SK-N-SH treated with all-trans-retinoic acid at 6 μM for 48 hours (cell line): ENCODE data around the gene CPNE4.

ENCODE experiments used
- ARNTL ChIP-seq: fragments of 450-650 bp; formaldehyde crosslinking; IDR thresholded peaks from 2 replicates; pipeline ENCODE4 v1.5.0; 2020; ENCODE audit warnings: low read depth, mild to moderate bottlenecking, moderate library complexity, borderline replicate concordance
- CREB5 ChIP-seq: fragments of 250-450 bp; sonication (Bioruptor Pico); IDR thresholded peaks from 2 replicates; pipeline ENCODE4 v1.5.1; 2020; ENCODE audit warnings: low read depth, mild to moderate bottlenecking, moderate library complexity
- CSDC2 ChIP-seq: fragments of 250-450 bp; sonication (Bioruptor Pico); IDR thresholded peaks from 2 replicates; pipeline ENCODE4 v1.5.0; 2020; ENCODE audit warnings: mild to moderate bottlenecking, moderate library complexity
- CSRNP3 ChIP-seq: fragments of 250-450 bp; sonication (Bioruptor Pico); IDR thresholded peaks from 2 replicates; pipeline ENCODE4 v1.5.1; 2021; ENCODE audit warnings: mild to moderate bottlenecking, moderate library complexity
- ESRRG ChIP-seq: fragments of 250-450 bp; sonication (Bioruptor Pico); IDR thresholded peaks from 2 replicates; pipeline ENCODE4 v1.6.1; 2021; ENCODE audit warnings: mild to moderate bottlenecking
- GLIS3 ChIP-seq: fragments of 250-450 bp; sonication (Bioruptor Pico); IDR thresholded peaks from 2 replicates; pipeline ENCODE4 v1.5.0; 2020; ENCODE audit warnings: mild to moderate bottlenecking, moderate library complexity
- ISL1 ChIP-seq: fragments of 250-450 bp; sonication (Bioruptor Pico); IDR thresholded peaks from 2 replicates; pipeline ENCODE4 v2.1.2; 2022; ENCODE audit warnings: mild to moderate bottlenecking, moderate library complexity
- PATZ1 ChIP-seq: fragments of 250-450 bp; sonication (Bioruptor Pico); IDR thresholded peaks from 2 replicates; pipeline ENCODE4 v1.8.0; 2020; ENCODE audit warnings: mild to moderate bottlenecking, moderate library complexity, borderline replicate concordance
- POU6F1 ChIP-seq: fragments of 250-450 bp; sonication (Bioruptor Pico); IDR thresholded peaks from 2 replicates; pipeline ENCODE4 v1.8.0; 2021; ENCODE audit warnings: low read depth, mild to moderate bottlenecking, moderate library complexity, borderline replicate concordance
- SNAI2 ChIP-seq: fragments of 250-450 bp; sonication (Bioruptor Pico); IDR thresholded peaks from 2 replicates; pipeline ENCODE4 v1.5.0; 2020; ENCODE audit warnings: mild to moderate bottlenecking, moderate library complexity
- TCF4 ChIP-seq: fragments of 250-450 bp; sonication (Bioruptor Pico); IDR thresholded peaks from 2 replicates; pipeline ENCODE4 v1.8.0; 2021; ENCODE audit warnings: mild to moderate bottlenecking, moderate library complexity, borderline replicate concordance
- TOX ChIP-seq: fragments of 250-450 bp; sonication (Bioruptor Pico); IDR thresholded peaks from 2 replicates; pipeline ENCODE4 v1.8.0; 2021; ENCODE audit warnings: mild to moderate bottlenecking, moderate library complexity, borderline replicate concordance
- TSHZ2 ChIP-seq: fragments of 250-450 bp; sonication (Bioruptor Pico); IDR thresholded peaks from 2 replicates; pipeline ENCODE4 v1.5.0; 2020; ENCODE audit warnings: mild to moderate bottlenecking, moderate library complexity
- ZC3H10 ChIP-seq: fragments of 250-450 bp; sonication (Bioruptor Pico); IDR thresholded peaks from 2 replicates; pipeline ENCODE4 v1.5.1; 2021; ENCODE audit warnings: mild to moderate bottlenecking, moderate library complexity

GRCh38 chr3:131564812-131565211 is 470.0 kb downstream of the CPNE4 start:
- TF ChIP-seq ZC3H10 (no peak), TSHZ2 (CRISPR knock-in tag) (no peak), ARNTL (CRISPR knock-in tag) (no peak), PATZ1 (CRISPR knock-in tag) (no peak), ISL1 (CRISPR knock-in tag) (no peak), GLIS3 (no peak), SNAI2 (CRISPR knock-in tag) (no peak), CSRNP3 (no peak), TCF4 (CRISPR knock-in tag) (no peak), CSDC2 (CRISPR knock-in tag) (no peak), ESRRG (CRISPR knock-in tag) (no peak), CREB5 (CRISPR knock-in tag) (no peak), POU6F1 (CRISPR knock-in tag) (no peak), TOX (CRISPR knock-in tag) (no peak)
